Transverse colon (tissue), 4 donors: ENCODE measurements around the gene COL9A1. TPM values are rescaled to one million over a fixed set of nuclear protein-coding genes. Genes with fewer than 3 reads are reported as not detected.

Source experiments
- DNase-seq: peaks from one replicate; pipeline ENCODE4 v3.0.0-alpha.2; 2019
- H3K27ac ChIP-seq, 4 donors: fragments of 200-600 bp; sonication (generic); 2 replicates each; pipeline ENCODE4 v1.5.1; 2016 to 2018; ENCODE audit warnings: inconsistent platforms in 4 of 4
- H3K27me3 ChIP-seq: fragments of 200-600 bp; sonication (generic); 2 replicates; pipeline ENCODE4 v1.5.1; 2017; ENCODE audit warnings: inconsistent platforms
- H3K36me3 ChIP-seq, 4 donors: fragments of 200-600 bp; sonication (generic); 2 replicates each; pipeline ENCODE4 v1.5.1; 2017 to 2019; ENCODE audit warnings: inconsistent platforms in 4 of 4
- H3K4me1 ChIP-seq, 4 donors: fragments of 200-600 bp; sonication (generic); 2 replicates each; pipeline ENCODE4 v1.5.1; 2017 to 2020; ENCODE audit warnings: inconsistent platforms in 4 of 4
- H3K4me3 ChIP-seq, 4 donors: fragments of 200-600 bp; sonication (generic); 1 replicate in 1 of 4; 2 replicates in 3 of 4; pipeline versions ENCODE4 v1.5.1 to v1.6.1; 2017 to 2019; ENCODE audit warnings: inconsistent platforms in 4 of 4
- H3K9me3 ChIP-seq, 2 donors: fragments of 200-600 bp; sonication (generic); 2 replicates each; pipeline ENCODE4 v1.5.1; 2017 to 2019; ENCODE audit warnings: inconsistent platforms in 2 of 2
- CTCF ChIP-seq, 5 experiments: fragments of 200-600 bp in 3 of 5; fragments of 450-650 bp in 2 of 5; sonication (generic) in 3 of 5; IDR thresholded peaks; 1 replicate in 2 of 5; 2 replicates in 3 of 5; pipeline ENCODE4 v1.5.1; 2016 to 2017; ENCODE audit warnings: antibody characterized with exemption in 5 of 5, inconsistent platforms in 3 of 5, mild to moderate bottlenecking in 2 of 5, moderate library complexity in 1 of 5
- EP300 ChIP-seq: sonication (generic); formaldehyde crosslinking; IDR thresholded peaks from one replicate; pipeline ENCODE4 v1.6.1; 2017; ENCODE audit warnings: antibody characterized with exemption, low read depth
- POLR2A ChIP-seq: fragments of 450-650 bp; IDR thresholded peaks from one replicate; pipeline ENCODE4 v1.6.1; 2016; ENCODE audit warnings: antibody characterized with exemption, mild to moderate bottlenecking, moderate library complexity
- POLR2AphosphoS5 ChIP-seq, 3 donors: sonication (generic); formaldehyde crosslinking; IDR thresholded peaks; one replicate each; pipeline ENCODE4 v1.6.1; 2016; ENCODE audit warnings: antibody characterized with exemption in 3 of 3
- WGBS, 2 donors: methylation state at CpG; one replicate each; pipeline ENCODE4 v1.1.5; 2018; ENCODE audit warnings: low coverage in 1 of 2; 5-methylcytosine and 5-hydroxymethylcytosine counted together
- in situ Hi-C, 4 donors: fragments of 200-750 bp; cut with MboI; loops; one replicate each; pipeline versions ENCODE4 v1.15.0 to v1.15.1; 2017; ENCODE audit warnings: low sequenced_read_pairs in 3 of 4, low pct_ligation_motif_present in 1 of 4, low pct_unique_long_range_greater_than_20kb in 1 of 4
- intact Hi-C: fragments of 100-400 bp; cut with DNase I; formaldehyde crosslinking; loops from one replicate; pipeline ENCODE4 v1.15.1; 2023; ENCODE audit warnings: low total_unique reads
- total RNA-seq, 4 donors: library from RNA; depleted of rRNA; stranded (reverse); fragments of >200 nt; gene quantifications; one replicate each; pipeline ENCODE4 v1.1.0, GENCODE V29; 2016

COL9A1 gene
- total RNA-seq, 4 donors from 2014 or later, result 0.64 to 1.5 TPM; not detected in 2

DNA sequence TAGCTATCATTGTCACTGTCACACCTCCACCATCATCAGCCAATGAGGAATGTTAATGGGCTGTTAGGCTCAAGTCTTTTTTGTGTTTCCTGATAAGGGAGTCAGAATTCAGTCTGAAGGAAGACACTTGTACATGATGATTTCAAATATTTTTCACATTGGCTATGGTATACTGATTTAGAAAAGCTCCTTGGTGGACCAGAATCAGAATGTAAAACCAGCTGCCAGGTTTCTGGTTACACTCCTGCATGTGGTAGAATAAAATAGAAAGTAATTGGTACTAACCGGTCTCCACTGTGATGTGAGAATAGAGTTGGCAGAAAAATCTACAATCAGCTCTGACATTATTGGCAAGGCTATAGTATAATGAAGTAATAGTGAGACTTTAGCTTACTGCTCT, 10.7 kb downstream of the COL9A1 start:
- Histone ChIP-seq H3K9me3 (no peaks in the 10 kb centered on the region), H3K4me3 (no peak overlapping the region), H3K27me3 (no peaks in the 10 kb centered on the region), H3K27ac (no peak overlapping the region), H3K36me3 (no peaks in the 10 kb centered on the region), H3K4me1 (no peaks in the 10 kb centered on the region)
- TF ChIP-seq POLR2AphosphoS5 (IDR thresholded peaks at IDR 0.05) (no peak), EP300 (no peak), POLR2A (no peak), CTCF (IDR thresholded peaks at IDR 0.05) (no peak)
- in situ Hi-C loops, result no loop called here
- intact Hi-C loops, result no loop called here
- DNase-seq, result no peak
- 68 to 70% methylated on average over 1 of the region's 1 CpG for WGBS, 2 donors

GRCh38 chr6:70289299-70289698, 13.6 kb downstream of the COL9A1 start:
- TF ChIP-seq EP300 (no peak), POLR2AphosphoS5 (IDR thresholded peaks at IDR 0.05) (no peak), POLR2A (no peak), CTCF (IDR thresholded peaks at IDR 0.05) (peak in 2 of 5 experiments; percentile 11 to 20)
- Histone ChIP-seq H3K4me1 (no peaks in the 10 kb centered on the region), H3K27me3 (peaks cover 8% of the 10 kb centered on the region), H3K36me3 (no peaks in the 10 kb centered on the region), H3K4me3 (no peak overlapping the region), H3K27ac (no peak overlapping the region), H3K9me3 (no peaks in the 10 kb centered on the region)
- intact Hi-C loops (no loop called here), in situ Hi-C loops (no loop called here)
- WGBS, 2 donors, result 31 to 38% methylated on average over 2 of the region's 2 CpGs
- DNase-seq, result no peak

DNA sequence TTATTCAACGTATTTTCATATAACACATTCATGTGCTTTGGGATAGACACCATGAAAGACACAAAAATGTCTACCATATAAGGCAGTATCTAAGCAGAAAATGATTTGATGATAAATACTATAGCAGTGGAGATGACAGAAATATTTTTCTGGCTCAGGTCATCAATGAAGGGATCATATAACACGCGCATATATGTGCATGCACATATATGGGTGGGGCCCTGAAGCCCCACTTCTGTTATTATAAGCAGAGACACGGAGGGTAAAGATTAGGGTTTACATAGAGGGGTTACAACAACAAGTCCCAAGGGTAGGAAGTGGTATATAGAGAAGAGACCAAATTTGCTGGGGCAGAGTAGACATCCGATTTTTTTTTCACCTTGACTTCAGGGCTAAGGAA, 16.0 kb downstream of the COL9A1 start:
- intact Hi-C loops (no loop called here), in situ Hi-C loops (no loop called here)
- 80 to 92% methylated on average over 4 to 5 of the region's 5 CpGs for WGBS, 2 donors

GRCh38 chr6:70285201-70285600, 17.7 kb downstream of the COL9A1 start:
- in situ Hi-C loops, result no loop called here
- TF ChIP-seq POLR2AphosphoS5 (IDR thresholded peaks at IDR 0.05) (no peak), POLR2A (no peak), EP300 (no peak), CTCF (IDR thresholded peaks at IDR 0.05) (no peak)
- no peaks in the 10 kb centered on the region for H3K9me3 ChIP-seq
- H3K27me3 ChIP-seq, result peaks cover 45% of the 10 kb centered on the region
- WGBS, 2 donors, result 73 to 77% methylated on average over 4 of the region's 4 CpGs
- H3K27ac ChIP-seq, result no peak overlapping the region
- no peak overlapping the region for H3K4me3 ChIP-seq
- no peak for DNase-seq
- H3K4me1 ChIP-seq, result peaks cover 0 to 12% (median 4%) of the 10 kb centered on the region in 4 donors
- no peaks in the 10 kb centered on the region for H3K36me3 ChIP-seq
- intact Hi-C loops, result no loop called here

More for the DNA sequence above, 16.0 kb downstream of the COL9A1 start:
- DNase-seq, result no peak
- H3K9me3 ChIP-seq, result no peaks in the 10 kb centered on the region
- H3K36me3 ChIP-seq, result no peaks in the 10 kb centered on the region
- no peak for TF ChIP-seq POLR2AphosphoS5 (IDR thresholded peaks at IDR 0.05)
- TF ChIP-seq POLR2A, result no peak
- TF ChIP-seq EP300, result no peak
- no peak for TF ChIP-seq CTCF (IDR thresholded peaks at IDR 0.05)
- no peak overlapping the region for H3K4me3 ChIP-seq
- peaks cover 29% of the 10 kb centered on the region for H3K27me3 ChIP-seq
- peaks cover 0 to 11% (median 4%) of the 10 kb centered on the region in 4 donors for H3K4me1 ChIP-seq
- H3K27ac ChIP-seq, result no peak overlapping the region
